ENCODE measurements around the gene FOXP1. TPM values are rescaled to one million over a fixed set of nuclear protein-coding genes. Genes with fewer than 3 reads are reported as not detected.

Gene FOXP1
- total RNA-seq, 1 experiment from 2014 or later: 58.4 TPM

DNA sequence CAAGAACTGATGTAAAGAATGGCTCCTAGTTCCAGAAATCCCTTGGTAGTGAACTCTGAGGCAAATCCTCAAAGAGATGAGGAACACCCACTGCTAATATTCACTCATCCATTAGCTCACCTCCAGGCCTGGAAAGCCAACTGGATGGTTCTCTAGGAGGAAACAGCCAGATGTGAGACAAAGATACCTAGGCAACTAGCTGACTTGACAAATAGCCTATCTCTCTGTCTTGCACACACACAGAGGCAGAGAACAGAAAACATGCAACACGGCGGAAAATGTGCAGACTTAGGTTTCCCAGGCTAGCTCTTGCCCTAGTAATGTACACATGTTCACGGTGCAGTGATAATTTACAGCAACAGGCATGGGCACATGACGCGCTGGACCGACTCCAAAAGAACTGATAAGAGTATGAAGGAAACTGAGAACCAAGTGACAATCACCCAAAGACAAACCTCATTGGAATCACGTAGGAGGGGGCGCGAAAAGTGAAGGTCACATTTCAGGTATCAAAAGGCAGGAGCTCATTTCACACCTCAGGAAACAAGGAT is 318.1 kb downstream of the FOXP1 start:
- POLR2A ChIA-PET (ENCODE audit: low non-redundant PET): no interaction called here
- CTCF ChIA-PET: no interaction called here

DNA sequence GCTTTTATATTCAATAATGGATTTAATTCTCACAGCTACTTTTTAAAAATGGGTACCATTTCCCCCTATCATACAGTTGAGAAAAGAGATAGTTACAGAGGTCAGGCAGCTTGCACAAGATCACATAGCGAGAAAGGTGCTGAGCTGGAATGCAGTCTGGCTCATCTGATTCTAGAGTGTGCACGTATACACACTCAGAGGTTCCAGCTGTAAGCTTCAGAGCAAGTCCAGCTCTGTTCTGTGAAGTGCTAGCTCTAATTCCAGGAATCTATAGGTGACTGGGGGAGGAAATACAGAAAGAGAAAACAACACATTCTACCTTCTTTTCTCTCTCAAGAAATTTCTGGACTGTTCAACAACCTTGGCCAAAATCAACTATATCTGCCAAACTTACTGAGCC is 318.7 kb downstream of the FOXP1 start:
- CTCF ChIA-PET: no interaction called here
- no TSS peak for BruUV-seq (replicated peaks)
- H3K4me3 ChIP-seq (ENCODE audit: low read depth, low read length, poor library complexity, severe bottlenecking): no peak overlapping the region
- H3K9me3 ChIP-seq (ENCODE audit: low read depth, low read length, poor library complexity, severe bottlenecking): no peaks in the 10 kb centered on the region
- TF ChIP-seq, protein P1, sequence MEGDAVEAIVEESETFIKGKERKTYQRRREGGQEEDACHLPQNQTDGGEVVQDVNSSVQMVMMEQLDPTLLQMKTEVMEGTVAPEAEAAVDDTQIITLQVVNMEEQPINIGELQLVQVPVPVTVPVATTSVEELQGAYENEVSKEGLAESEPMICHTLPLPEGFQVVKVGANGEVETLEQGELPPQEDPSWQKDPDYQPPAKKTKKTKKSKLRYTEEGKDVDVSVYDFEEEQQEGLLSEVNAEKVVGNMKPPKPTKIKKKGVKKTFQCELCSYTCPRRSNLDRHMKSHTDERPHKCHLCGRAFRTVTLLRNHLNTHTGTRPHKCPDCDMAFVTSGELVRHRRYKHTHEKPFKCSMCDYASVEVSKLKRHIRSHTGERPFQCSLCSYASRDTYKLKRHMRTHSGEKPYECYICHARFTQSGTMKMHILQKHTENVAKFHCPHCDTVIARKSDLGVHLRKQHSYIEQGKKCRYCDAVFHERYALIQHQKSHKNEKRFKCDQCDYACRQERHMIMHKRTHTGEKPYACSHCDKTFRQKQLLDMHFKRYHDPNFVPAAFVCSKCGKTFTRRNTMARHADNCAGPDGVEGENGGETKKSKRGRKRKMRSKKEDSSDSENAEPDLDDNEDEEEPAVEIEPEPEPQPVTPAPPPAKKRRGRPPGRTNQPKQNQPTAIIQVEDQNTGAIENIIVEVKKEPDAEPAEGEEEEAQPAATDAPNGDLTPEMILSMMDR (conservative IDR thresholded peaks at IDR 0.05; ENCODE audit: low read depth, low read length): no peak
- no peak for TF ChIP-seq EZH2 (IDR thresholded peaks at IDR 0.05; ENCODE audit: borderline replicate concordance, low read depth, low read length, poor library complexity, severe bottlenecking)
- H3K4me1 ChIP-seq (ENCODE audit: insufficient read depth, low read length, poor library complexity, severe bottlenecking): peaks cover 2% of the 10 kb centered on the region
- no peak for DNase-seq (ENCODE audit: low spot score)
- POLR2A ChIA-PET (ENCODE audit: low non-redundant PET): no interaction called here
- H3K36me3 ChIP-seq (ENCODE audit: insufficient read depth, low read length, poor library complexity, severe bottlenecking): no peaks in the 10 kb centered on the region
- intact Hi-C loops (cut with micrococcal nuclease; ENCODE audit: unreplicated experiment): no loop called here
- H3K27ac ChIP-seq (ENCODE audit: low read depth, low read length, poor library complexity, severe bottlenecking): no peak overlapping the region
- no peaks in the 10 kb centered on the region for H3K27me3 ChIP-seq (replicated peaks; ENCODE audit: insufficient read depth, low read depth, low read length, poor library complexity)

More for the DNA sequence above, 318.1 kb downstream of the FOXP1 start:
- intact Hi-C loops (cut with micrococcal nuclease; ENCODE audit: unreplicated experiment): no loop called here
- Histone ChIP-seq H3K9me3 (ENCODE audit: low read depth, low read length, poor library complexity, severe bottlenecking) (no peaks in the 10 kb centered on the region), H3K36me3 (ENCODE audit: insufficient read depth, low read length, poor library complexity, severe bottlenecking) (no peaks in the 10 kb centered on the region), H3K27ac (ENCODE audit: low read depth, low read length, poor library complexity, severe bottlenecking) (no peak overlapping the region), H3K27me3 (replicated peaks; ENCODE audit: insufficient read depth, low read depth, low read length, poor library complexity) (no peaks in the 10 kb centered on the region), H3K4me3 (ENCODE audit: low read depth, low read length, poor library complexity, severe bottlenecking) (no peak overlapping the region), H3K4me1 (ENCODE audit: insufficient read depth, low read length, poor library complexity, severe bottlenecking) (peaks cover 7% of the 10 kb centered on the region)
- no TSS peak for BruUV-seq (replicated peaks)
- no peak for DNase-seq (ENCODE audit: low spot score)
- TF ChIP-seq, protein P1 (conservative IDR thresholded peaks at IDR 0.05; ENCODE audit: low read depth, low read length): no peak
- TF ChIP-seq EZH2 (IDR thresholded peaks at IDR 0.05; ENCODE audit: borderline replicate concordance, low read depth, low read length, poor library complexity, severe bottlenecking): no peak

DNA sequence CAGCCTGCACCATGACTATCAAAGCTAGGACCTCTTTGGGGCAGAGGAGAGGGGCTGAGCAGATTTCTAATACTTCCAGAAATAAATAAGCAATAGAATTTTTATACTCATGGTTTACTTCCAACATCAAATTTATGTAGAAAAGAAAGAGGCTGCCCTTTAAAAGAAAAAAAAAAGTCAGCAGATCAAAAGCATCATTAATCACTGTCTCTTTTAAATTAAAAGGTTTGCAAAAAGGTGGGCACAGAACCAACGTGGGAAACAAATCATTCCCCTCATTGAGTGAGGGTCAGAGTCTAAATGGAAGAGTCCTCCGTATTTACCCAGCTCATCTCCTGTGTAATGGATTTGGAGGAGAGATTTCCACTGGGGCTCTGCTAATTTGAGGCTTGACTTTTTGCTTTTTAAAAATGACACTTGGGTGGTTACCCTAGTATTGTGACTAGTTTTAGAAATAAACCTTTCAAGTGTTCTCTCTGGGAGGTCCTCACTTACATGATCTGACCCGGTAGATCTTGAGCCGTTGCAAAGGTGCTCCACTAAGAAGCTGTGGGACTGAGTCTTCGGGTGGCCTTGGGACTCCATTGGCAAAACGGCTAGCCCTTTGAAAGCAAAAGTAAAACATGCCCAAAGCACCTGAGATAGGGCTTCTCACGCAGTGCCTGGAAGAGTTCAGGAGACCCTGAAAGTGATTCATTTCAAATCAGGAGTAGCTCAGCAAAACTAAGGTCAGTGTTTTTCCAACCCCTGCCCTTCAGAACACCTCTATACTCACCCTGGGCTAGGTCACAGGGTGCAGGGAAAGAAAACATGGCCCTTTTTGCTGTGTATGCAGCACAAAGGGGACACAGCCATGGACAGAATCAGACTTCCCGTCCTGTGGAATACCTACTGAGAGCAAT is 320.9 kb downstream of the FOXP1 start:
- POLR2A ChIA-PET (ENCODE audit: low non-redundant PET): no interaction called here
- BruUV-seq (replicated peaks): no TSS peak
- Histone ChIP-seq H3K27me3 (replicated peaks; ENCODE audit: insufficient read depth, low read depth, low read length, poor library complexity) (no peaks in the 10 kb centered on the region), H3K36me3 (ENCODE audit: insufficient read depth, low read length, poor library complexity, severe bottlenecking) (no peaks in the 10 kb centered on the region), H3K27ac (ENCODE audit: low read depth, low read length, poor library complexity, severe bottlenecking) (no peak overlapping the region), H3K4me3 (ENCODE audit: low read depth, low read length, poor library complexity, severe bottlenecking) (no peak overlapping the region), H3K4me1 (ENCODE audit: insufficient read depth, low read length, poor library complexity, severe bottlenecking) (no peaks in the 10 kb centered on the region), H3K9me3 (ENCODE audit: low read depth, low read length, poor library complexity, severe bottlenecking) (no peaks in the 10 kb centered on the region)
- TF ChIP-seq, protein P1 (conservative IDR thresholded peaks at IDR 0.05; ENCODE audit: low read depth, low read length): no peak
- no peak for DNase-seq (ENCODE audit: low spot score)
- intact Hi-C loops (cut with micrococcal nuclease; ENCODE audit: unreplicated experiment): no loop called here
- CTCF ChIA-PET: no interaction called here
